Esophagus mucosa (tissue), 1 donor: ENCODE results near the gene ANKRD13C. TPM values are rescaled to one million over a fixed set of nuclear protein-coding genes. Genes with fewer than 3 reads are reported as not detected.

ENCODE experiments used
- ATAC-seq: fragments of 200-7000 bp; cut with Tn5 transposase; one replicate; pipeline ENCODE4 v1.9.1; 2020
- total RNA-seq: library from RNA; stranded (reverse); gene quantifications from one replicate; pipeline ENCODE4 v1.2.4, GENCODE V29; 2023
- donor health status: DM: yes; HTN: yes; CAD: no.

The ANKRD13C gene
- total RNA-seq, 1 donor from 2014 or later = 11.7 TPM

- ATAC-seq = no peak
Observed at GRCh38 chr1:70211541-70211940, 143.0 kb downstream of the ANKRD13C start.

- ATAC-seq = no peak
Observed at GRCh38 chr1:70210820-70211219, 143.7 kb downstream of the ANKRD13C start.

Other genes with a start within 250 kb of the ANKRD13C start
- gene LRRC40, start 149.1 kb downstream of the ANKRD13C start, total RNA-seq = 9.1 TPM
- gene SRSF11, start 133.3 kb downstream of the ANKRD13C start, total RNA-seq = 65.4 TPM
- 11.3 TPM for gene CTH, start 56.5 kb upstream of the ANKRD13C start, total RNA-seq